HG02884 (cell line): ENCODE results near the gene NPIPB2.
"Not testable (repeated sequence)": the region's sequence is repeated elsewhere in the genome, so short reads cannot be mapped to it uniquely, and the experiment has no call there.

ENCODE experiments used
- ATAC-seq: cut with Tn5 transposase; IDR thresholded peaks from one replicate; pipeline ENCODE4 v1.9.1; 2021; ENCODE audit warnings: mild to moderate bottlenecking, moderate library complexity; ENCODE audit not compliant: unreplicated experiment

The NPIPB2 gene

GRCh38 chr16:11941945-11942344 is at the start of gene NPIPB2:
NPIPB2 (minus strand) TSS chr16:11942045; CDS start chr16:11942045, 0 bp downstream.
- ATAC-seq, result not testable (repeated sequence)

GRCh38 chr16:11990702-11991390 is 49.0 kb upstream of the NPIPB2 start:
- ATAC-seq, result no peak

GRCh38 chr16:11988258-11988978 is 46.6 kb upstream of the NPIPB2 start:
- no peak for ATAC-seq

- ATAC-seq, result no peak
These were observed 44.7 kb upstream of the NPIPB2 start for GRCh38 chr16:11986521-11987057.

GRCh38 chr16:11985250-11985649 is 43.4 kb upstream of the NPIPB2 start:
- no peak for ATAC-seq

GRCh38 chr16:11980136-11980844 is 38.4 kb upstream of the NPIPB2 start:
- peak; percentile 35 for ATAC-seq

DNA sequence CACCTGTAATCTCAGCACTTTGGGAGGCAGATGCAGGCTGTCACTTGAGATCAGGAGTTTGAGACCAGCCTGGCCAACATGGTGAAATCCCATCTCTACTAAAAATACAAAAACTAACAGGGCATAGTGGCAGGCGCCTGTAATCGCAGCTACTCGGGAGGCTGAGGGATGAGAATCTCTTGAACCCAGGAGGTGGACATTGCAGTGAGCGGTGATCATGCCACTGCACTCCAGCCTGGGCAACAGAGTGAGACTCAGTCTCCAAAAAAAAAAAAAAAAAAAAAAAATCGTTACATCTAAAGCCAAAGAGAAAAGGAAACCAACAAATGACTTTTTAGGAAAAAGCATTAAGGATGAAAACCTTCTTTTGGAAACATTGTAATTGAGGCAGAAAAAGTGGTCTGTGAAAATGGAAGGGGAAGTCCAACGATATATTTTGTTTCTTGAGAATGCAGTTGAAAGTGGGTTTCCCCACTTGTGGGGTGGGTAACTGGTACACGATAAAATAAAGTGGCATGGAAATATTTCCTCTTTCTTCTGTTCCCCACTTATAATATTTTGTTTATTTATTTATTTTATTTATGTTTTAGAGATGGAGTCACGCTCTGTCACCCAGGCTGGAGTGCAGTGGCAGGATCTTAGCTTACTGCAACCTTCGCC is 37.3 kb upstream of the NPIPB2 start:
- ATAC-seq, result no peak

- ATAC-seq, result no peak
These were observed 36.2 kb upstream of the NPIPB2 start for GRCh38 chr16:11978080-11978479.

DNA sequence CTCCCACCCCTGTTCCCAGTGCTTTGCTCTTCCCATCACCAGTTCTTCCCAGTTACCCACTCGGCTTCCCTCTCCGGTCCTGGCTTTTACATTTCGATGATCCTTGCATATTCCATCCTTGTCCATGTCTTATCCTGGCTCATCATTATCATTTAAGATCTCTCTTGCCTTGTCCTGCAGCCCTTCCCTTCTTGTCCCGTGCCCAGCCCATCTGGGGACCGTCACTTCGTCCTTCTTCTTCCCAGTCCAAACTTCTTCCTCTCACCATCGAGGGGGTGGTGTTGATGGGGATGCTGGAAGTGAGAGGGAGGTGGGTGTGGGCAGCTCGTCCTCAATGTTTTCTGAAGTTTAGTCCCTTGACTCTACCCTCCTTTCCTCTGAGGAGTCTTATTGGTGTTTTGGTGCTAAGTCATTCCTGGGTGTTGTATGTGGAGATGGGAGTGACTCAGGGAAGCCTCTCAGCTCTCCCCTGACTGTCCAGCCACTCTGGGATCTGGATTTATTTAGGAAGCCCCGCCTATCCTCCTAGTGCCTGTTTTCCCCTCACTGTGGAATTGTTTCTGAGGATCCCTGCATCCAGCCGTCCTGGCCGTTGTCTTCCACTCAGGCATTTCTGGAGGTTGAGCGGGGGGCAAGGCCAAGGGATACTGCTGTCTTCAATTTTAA is 35.7 kb upstream of the NPIPB2 start:
- no peak for ATAC-seq

DNA sequence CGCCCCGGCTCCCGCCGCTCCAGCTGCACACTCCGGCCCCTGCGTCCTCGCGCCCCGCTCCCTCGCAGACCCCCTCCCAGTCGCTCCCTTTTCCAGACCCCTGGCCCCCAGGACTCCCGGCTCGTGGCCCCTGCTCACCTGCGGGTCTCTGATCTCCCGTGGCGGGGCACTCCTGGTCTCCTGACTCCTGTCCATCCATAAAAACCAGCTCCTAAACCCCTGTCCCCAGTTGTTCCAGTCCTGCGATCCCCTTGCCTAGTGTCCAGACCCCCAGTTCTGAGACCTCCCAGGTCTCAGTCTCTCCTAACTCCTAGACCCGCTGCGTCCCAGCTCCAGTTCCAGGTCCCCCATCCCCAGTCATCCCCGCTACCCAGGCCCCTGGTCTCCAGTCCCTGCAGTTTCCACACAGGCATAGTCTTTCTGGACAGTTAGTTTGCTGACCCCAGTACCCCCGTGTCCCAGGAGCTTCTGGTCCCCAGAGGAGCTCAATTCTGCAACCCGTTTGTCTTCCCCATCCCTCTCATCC is 35.1 kb upstream of the NPIPB2 start:
- ATAC-seq, result no peak

GRCh38 chr16:11973070-11973469 is 31.2 kb upstream of the NPIPB2 start:
- ATAC-seq, result no peak

- no peak for ATAC-seq
These were observed 30.3 kb upstream of the NPIPB2 start for GRCh38 chr16:11972128-11972527.

GRCh38 chr16:11970292-11970691 is 28.4 kb upstream of the NPIPB2 start:
- ATAC-seq, result not testable (repeated sequence)

DNA sequence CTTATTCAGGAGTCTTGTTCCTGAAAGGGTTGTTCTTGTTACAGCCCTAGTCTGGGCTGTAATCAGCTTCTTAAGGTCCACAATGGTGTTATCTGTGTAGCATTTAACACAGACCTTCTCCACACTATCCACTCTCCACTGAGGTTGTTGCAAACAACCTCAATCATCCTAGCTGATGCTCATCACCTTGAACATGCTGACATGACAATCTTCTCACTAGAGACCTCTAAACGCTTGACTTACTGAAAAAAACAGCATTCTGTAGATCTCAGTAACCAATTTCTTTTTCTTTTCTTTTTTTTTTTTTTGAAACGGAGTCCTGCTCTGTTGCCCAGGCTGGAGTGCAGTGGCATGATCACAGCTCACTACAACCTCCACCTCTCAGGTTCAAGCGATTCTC is 26.7 kb upstream of the NPIPB2 start:
- ATAC-seq, result no peak

- ATAC-seq, result no peak
These were observed 25.5 kb upstream of the NPIPB2 start for GRCh38 chr16:11967195-11967911.

DNA sequence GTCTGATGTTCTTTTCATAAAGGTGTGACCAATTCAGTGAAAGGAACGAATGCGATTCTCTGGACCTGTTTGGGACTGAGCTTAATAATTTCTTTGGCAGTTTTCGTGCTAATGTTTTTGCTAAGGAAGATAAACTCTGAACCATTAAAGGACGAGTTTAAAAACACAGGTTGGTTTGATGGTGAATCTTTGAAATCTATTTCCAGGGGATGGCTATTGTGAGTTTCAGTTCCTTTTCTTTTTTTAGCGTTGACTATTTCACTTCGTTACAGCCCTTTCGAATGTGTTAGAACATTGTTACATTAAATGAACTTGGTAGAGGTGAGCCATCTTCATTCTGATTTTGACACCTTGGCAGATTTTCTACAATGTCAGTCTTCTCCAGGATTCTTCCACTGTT is 24.3 kb upstream of the NPIPB2 start:
- ATAC-seq, result no peak

DNA sequence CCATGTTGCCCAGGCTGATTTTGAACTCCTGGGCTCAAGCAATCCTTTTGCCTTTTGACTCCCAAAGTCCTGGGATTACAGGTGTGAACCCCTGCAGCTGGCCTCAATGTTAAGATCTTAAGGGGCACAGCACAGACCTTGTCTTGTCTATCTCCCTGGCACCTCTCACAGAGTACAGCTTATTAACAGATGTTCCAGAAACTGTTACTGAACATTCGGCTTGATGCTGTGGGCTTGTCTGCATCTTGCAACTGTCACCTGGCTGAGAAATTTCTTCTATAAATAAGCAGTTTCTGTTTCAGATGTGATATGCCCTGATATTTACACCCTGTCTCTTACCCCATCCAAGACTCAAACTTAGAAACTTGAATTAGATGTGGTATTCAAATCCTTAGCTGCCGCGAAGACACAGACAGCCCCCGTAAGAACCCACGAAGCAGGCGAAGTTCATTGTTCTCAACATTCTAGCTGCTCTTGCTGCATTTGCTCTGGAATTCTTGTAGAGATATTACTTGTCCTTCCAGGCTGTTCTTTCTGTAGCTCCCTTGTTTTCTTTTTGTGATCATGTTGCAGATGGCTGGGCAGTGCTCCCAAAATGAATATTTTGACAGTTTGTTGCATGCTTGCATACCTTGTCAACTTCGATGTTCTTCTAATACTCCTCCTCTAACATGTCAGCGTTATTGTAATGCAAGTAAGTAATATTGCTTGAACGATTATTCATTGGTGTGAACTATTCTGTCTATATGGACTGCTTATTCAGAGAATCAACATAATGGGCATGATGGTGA is 23.1 kb upstream of the NPIPB2 start, which contains the start of gene TNFRSF17:
Gene TNFRSF17, plus strand, starts transcription at position 450 of the 791 bp plus-strand sequence. Its CDS starts 115 bp downstream, at position 565.
- ATAC-seq, result peak; percentile 68

GRCh38 chr16:11963706-11964105 is 21.9 kb upstream of the NPIPB2 start:
- ATAC-seq, result no peak

GRCh38 chr16:11962978-11963377 is 21.1 kb upstream of the NPIPB2 start:
- ATAC-seq, result not testable (repeated sequence)
